MV-4-11 (cell line): Measurements from ENCODE around the gene TRPV4.
"Not testable (repeated sequence)": the region's sequence is repeated elsewhere in the genome, so short reads cannot be mapped to it uniquely, and the experiment has no call there.

Source experiments
- DNase-seq: peaks from one replicate; lab custom pipeline; 2025; lab: John Stamatoyannopoulos, UW

Gene TRPV4

GRCh38 chr12:109833307-109834189, at the start of gene TRPV4:
TSS of gene TRPV4 (minus strand) at chr12:109833398. CDS start at chr12:109814796, 18,602 bp downstream.
- no peak for DNase-seq

- no peak for DNase-seq
Measured at GRCh38 chr12:109881752-109882151, 48.6 kb upstream of the TRPV4 start.

- DNase-seq = no peak
Measured at GRCh38 chr12:109880938-109881337, 47.7 kb upstream of the TRPV4 start.

GRCh38 chr12:109880043-109880931, 47.1 kb upstream of the TRPV4 start, which contains the start of gene GLTP:
TSS of gene GLTP (minus strand) at chr12:109880541. CDS start at chr12:109880374, 167 bp downstream.
- DNase-seq = peak; percentile 67

GRCh38 chr12:109879351-109880042, 46.3 kb upstream of the TRPV4 start:
- DNase-seq = no peak

- peak; percentile 63 for DNase-seq
Measured at GRCh38 chr12:109878749-109879148, 45.6 kb upstream of the TRPV4 start.

GRCh38 chr12:109878247-109878625, 45.0 kb upstream of the TRPV4 start:
- no peak for DNase-seq

GRCh38 chr12:109877504-109878246, 44.5 kb upstream of the TRPV4 start:
- DNase-seq = no peak

- no peak for DNase-seq
Measured at GRCh38 chr12:109876406-109876805, 43.2 kb upstream of the TRPV4 start.

GRCh38 chr12:109875572-109876131, 42.5 kb upstream of the TRPV4 start:
- DNase-seq = no peak

GRCh38 chr12:109873653-109874052, 40.5 kb upstream of the TRPV4 start:
- DNase-seq = peak; percentile 59

GRCh38 chr12:109871668-109872314, 38.6 kb upstream of the TRPV4 start:
- DNase-seq = no peak

- DNase-seq = peak; percentile 59
Measured at GRCh38 chr12:109870648-109871047, 37.5 kb upstream of the TRPV4 start.

GRCh38 chr12:109868182-109869051, 35.2 kb upstream of the TRPV4 start:
- peak; percentile 47 for DNase-seq

- no peak for DNase-seq
Measured at GRCh38 chr12:109864916-109865315, 31.7 kb upstream of the TRPV4 start.

GRCh38 chr12:109863847-109864712, 30.9 kb upstream of the TRPV4 start:
- peak; percentile 68 for DNase-seq

- not testable (repeated sequence) for DNase-seq
Measured at GRCh38 chr12:109862491-109862890, 29.3 kb upstream of the TRPV4 start.

- DNase-seq = no peak
Measured at GRCh38 chr12:109861689-109862314, 28.6 kb upstream of the TRPV4 start.
